ENCODE data around the gene HOXB13.

- no peak for TF ChIP-seq CHD2 (IDR thresholded peaks at IDR 0.05; ENCODE audit: low read length, partially characterized antibody)
- TF ChIP-seq TAF1 (IDR thresholded peaks at IDR 0.05; ENCODE audit: borderline replicate concordance, low read depth, low read length) = no peak
- TF ChIP-seq RAD21 (IDR thresholded peaks at IDR 0.05; ENCODE audit: low read length) = no peak
These were observed 51.5 kb downstream of the HOXB13 start for GRCh38 chr17:48676963-48677558.

Data from SK-N-SH (cell line).